ENCODE data around the gene HMGXB3. TPM values are rescaled to one million over a fixed set of nuclear protein-coding genes. Genes with fewer than 3 reads are reported as not detected.

The HMGXB3 gene
- total RNA-seq, 4 donors from 2014 or later = 19.7 to 27.0 (median 23.9) TPM

- no peak for ATAC-seq
- Histone ChIP-seq H3K4me3 (no peak overlapping the region), H3K27me3 (no peaks in the 10 kb centered on the region), H3K9me3 (no peaks in the 10 kb centered on the region), H3K27ac (peak overlapping the region; percentile 77 to 82 (median 80)), H3K4me1 (peaks cover 30 to 45% of the 10 kb centered on the region in 2 donors), H3K36me3 (peaks cover 3 to 57% of the 10 kb centered on the region in 2 donors)
- intact Hi-C loops (cut with DNase I; ENCODE audit: low total_unique reads) = loop anchor here (5.0 kb wide), 1 partner anchor 112 kb away; no protein-coding TSS in a partner anchor
- DNase-seq = no peak
- TF ChIP-seq POLR2A (IDR thresholded peaks at IDR 0.05) = no peak
- no peak for TF ChIP-seq CTCF (IDR thresholded peaks at IDR 0.05 in 4 of 5, conservative IDR thresholded peaks at IDR 0.05 in 1 of 5)
- in situ Hi-C loops (cut with MboI; ENCODE audit: low sequenced_read_pairs in 4 of 4) = no loop called here
Measured at GRCh38 chr5:150020249-150020648, 19.7 kb downstream of the HMGXB3 start.

DNA sequence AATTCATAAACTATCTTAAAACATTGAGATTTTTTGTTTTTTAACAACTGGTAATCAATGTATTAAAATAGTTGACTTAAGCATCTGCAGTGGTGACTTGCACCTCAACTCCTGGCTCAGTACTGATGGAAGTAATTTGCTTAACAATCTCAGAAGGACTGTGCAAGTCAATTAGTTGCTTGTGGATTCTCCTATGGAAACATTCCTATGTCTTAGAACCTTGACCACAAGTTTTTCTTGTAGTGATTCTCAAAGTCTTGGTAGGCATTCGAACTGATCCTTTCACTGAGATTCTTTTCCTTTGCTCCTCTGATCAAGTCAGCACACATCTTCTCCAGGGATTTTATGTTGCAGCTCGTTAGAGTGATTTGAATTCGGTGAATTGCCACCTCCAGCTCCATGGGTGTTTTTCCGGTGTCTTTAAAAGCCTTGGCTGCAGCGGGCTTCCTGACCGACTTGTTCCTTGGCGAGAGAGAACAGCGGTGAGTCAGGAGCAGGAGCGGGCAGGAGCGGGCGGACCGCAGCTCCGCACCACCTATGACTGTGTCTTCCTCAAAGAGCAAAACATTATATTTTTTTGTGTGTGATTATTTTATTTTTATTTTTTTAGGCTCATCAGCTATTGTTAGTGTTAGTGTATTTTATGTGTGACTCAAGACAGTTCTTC, 21.1 kb downstream of the HMGXB3 start:
- ATAC-seq (peak; percentile 78 to 82), DNase-seq (peak; percentile 55 to 66)
- peaks cover 0 to 57% of the 10 kb centered on the region in 2 donors for H3K36me3 ChIP-seq
- H3K27ac ChIP-seq = peak overlapping the region; percentile 77 to 82 (median 80)
- H3K4me3 ChIP-seq = peak overlapping the region in 2 of 4 donors; percentile 1 to 17
- in situ Hi-C loops (cut with MboI; ENCODE audit: low sequenced_read_pairs in 4 of 4) (no loop called here), intact Hi-C loops (cut with DNase I; ENCODE audit: low total_unique reads) (loop anchor here (5.0 kb wide), 1 partner anchor 111 kb away; no protein-coding TSS in a partner anchor)
- peaks cover 31 to 48% of the 10 kb centered on the region in 2 donors for H3K4me1 ChIP-seq
- no peak for TF ChIP-seq POLR2A (IDR thresholded peaks at IDR 0.05)
- no peak for TF ChIP-seq CTCF (IDR thresholded peaks at IDR 0.05 in 4 of 5, conservative IDR thresholded peaks at IDR 0.05 in 1 of 5)
- H3K27me3 ChIP-seq = no peaks in the 10 kb centered on the region
- H3K9me3 ChIP-seq = no peaks in the 10 kb centered on the region

GRCh38 chr5:150022158-150022531, 21.6 kb downstream of the HMGXB3 start:
- Histone ChIP-seq H3K27ac (peak overlapping the region; percentile 77 to 82 (median 80)), H3K4me1 (peaks cover 31 to 48% of the 10 kb centered on the region in 2 donors), H3K9me3 (no peaks in the 10 kb centered on the region), H3K27me3 (no peaks in the 10 kb centered on the region), H3K4me3 (peak overlapping the region in 1 of 4 donors; percentile 17), H3K36me3 (peaks cover 0 to 61% of the 10 kb centered on the region in 2 donors)
- DNase-seq = no peak
- intact Hi-C loops (cut with DNase I; ENCODE audit: low total_unique reads) = loop anchor here (5.0 kb wide), 1 partner anchor 110 kb away; no protein-coding TSS in a partner anchor
- no peak for TF ChIP-seq CTCF (IDR thresholded peaks at IDR 0.05 in 4 of 5, conservative IDR thresholded peaks at IDR 0.05 in 1 of 5)
- TF ChIP-seq POLR2A (IDR thresholded peaks at IDR 0.05) = no peak
- peak; percentile 70 to 82 for ATAC-seq
- in situ Hi-C loops (cut with MboI; ENCODE audit: low sequenced_read_pairs in 4 of 4) = no loop called here

DNA sequence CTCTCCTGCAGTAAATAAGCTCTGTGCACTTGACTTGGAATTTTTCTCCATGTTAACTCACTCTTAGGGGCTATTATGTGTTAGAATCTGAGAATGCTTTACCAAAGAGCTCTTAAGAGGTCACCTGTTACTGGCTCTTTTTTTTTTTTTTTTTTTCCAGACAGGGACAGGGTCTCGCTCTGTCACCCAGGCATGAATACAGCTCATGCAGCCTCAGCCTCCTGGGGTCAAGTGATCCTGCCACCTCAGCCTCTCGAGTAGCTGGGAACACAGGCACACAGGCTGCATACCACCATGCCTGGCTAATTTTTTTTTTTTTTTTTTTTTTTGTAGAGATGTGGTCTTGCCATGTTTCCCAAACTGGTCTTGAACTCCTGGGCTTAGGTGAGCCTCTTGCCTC, 22.1 kb downstream of the HMGXB3 start:
- no peak for ATAC-seq
- no peaks in the 10 kb centered on the region for H3K27me3 ChIP-seq
- DNase-seq = no peak
- intact Hi-C loops (cut with DNase I; ENCODE audit: low total_unique reads) (loop anchor here (5.0 kb wide), 1 partner anchor 110 kb away; no protein-coding TSS in a partner anchor), in situ Hi-C loops (cut with MboI; ENCODE audit: low sequenced_read_pairs in 4 of 4) (no loop called here)
- no peaks in the 10 kb centered on the region for H3K9me3 ChIP-seq
- H3K4me3 ChIP-seq = no peak overlapping the region
- H3K36me3 ChIP-seq = peaks cover 0 to 63% of the 10 kb centered on the region in 2 donors
- TF ChIP-seq POLR2A (IDR thresholded peaks at IDR 0.05) (no peak), CTCF (IDR thresholded peaks at IDR 0.05 in 4 of 5, conservative IDR thresholded peaks at IDR 0.05 in 1 of 5) (no peak)
- H3K4me1 ChIP-seq = peaks cover 31 to 48% of the 10 kb centered on the region in 2 donors
- peak overlapping the region; percentile 77 to 82 (median 80) for H3K27ac ChIP-seq
